Peyer's patch (tissue), 4 donors: Measurements from ENCODE around the gene ASPDH.

ENCODE experiments used
- CTCF ChIP-seq, 6 experiments: fragments of 450-650 bp in 4 of 6; fragments of 200-600 bp in 2 of 6; sonication (generic) in 1 of 6; IDR thresholded peaks; one replicate each; pipeline ENCODE4 v1.5.1; 2017 to 2019; ENCODE audit warnings: antibody characterized with exemption in 6 of 6, mild to moderate bottlenecking in 3 of 6, moderate library complexity in 1 of 6
- POLR2A ChIP-seq, 2 donors: fragments of 450-650 bp; IDR thresholded peaks; one replicate each; pipeline ENCODE4 v1.5.1; 2017; ENCODE audit warnings: antibody characterized with exemption in 2 of 2, mild to moderate bottlenecking in 2 of 2, moderate library complexity in 2 of 2

GRCh38 chr19:50537306-50537685 is 23.6 kb upstream of the ASPDH start:
- TF ChIP-seq CTCF (IDR thresholded peaks at IDR 0.05) (no peak), POLR2A (IDR thresholded peaks at IDR 0.05) (no peak)
